ENCODE measurements around the gene B3GNT9. TPM values are rescaled to one million over a fixed set of nuclear protein-coding genes. Genes with fewer than 3 reads are reported as not detected.

Gene B3GNT9
- total RNA-seq, 1 experiment from 2014 or later = 11.5 TPM

DNA sequence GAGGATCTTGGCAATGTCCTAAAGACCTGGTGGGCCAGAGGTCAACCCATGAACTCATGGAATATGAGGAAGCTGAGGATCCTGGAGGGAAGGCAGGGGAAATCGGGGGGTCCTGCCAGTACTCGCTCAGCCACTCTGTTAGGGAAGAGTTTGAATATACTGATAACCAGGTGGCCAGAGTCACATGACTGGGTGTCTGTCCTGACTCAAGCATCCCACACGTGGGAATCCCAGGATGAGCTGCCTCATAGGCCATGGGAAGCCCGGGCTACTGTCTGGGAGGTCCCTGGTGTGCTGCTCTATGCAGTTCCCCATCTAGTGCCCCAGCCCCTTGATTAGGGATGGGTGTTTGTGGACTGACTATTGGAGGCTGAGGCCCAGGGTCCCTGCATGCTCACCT lies 37.5 kb upstream of the B3GNT9 start:
- DNase-seq (ENCODE audit: low read depth, low spot score) (no peak), ATAC-seq (no peak)
- in situ Hi-C loops (cut with HindIII; ENCODE audit: low pct_unique_long_range_greater_than_20kb, low sequenced_read_pairs) = no loop called here
- peaks cover 7% of the 10 kb centered on the region for H3K4me1 ChIP-seq (ENCODE audit: control insufficient read depth, insufficient read depth, low read length)
- ChIA-PET POLR2A (no interaction called here), CTCF (interaction anchor here (0.5 kb wide), 1 partner anchor 167 kb away, joined by 4 read pairs; no protein-coding TSS in a partner anchor)
- H3K36me3 ChIP-seq (ENCODE audit: control insufficient read depth, insufficient read depth, low read length) = peaks cover 12% of the 10 kb centered on the region; the same call in 1 of the 2 replicates
- no peak overlapping the region for H3K27ac ChIP-seq (ENCODE audit: low read length)
- no peaks in the 10 kb centered on the region for H3K27me3 ChIP-seq (ENCODE audit: control insufficient read depth, insufficient read depth, low read length)
- H3K4me3 ChIP-seq (ENCODE audit: low read depth in 2 of 2, low read length in 2 of 2) = no peak overlapping the region
- intact Hi-C loops (cut with micrococcal nuclease; ENCODE audit: unreplicated experiment) = loop anchor here (10.0 kb wide), 1 partner anchor 234 kb away; no protein-coding TSS in a partner anchor
- BruUV-seq (replicated peaks) = no TSS peak
- H3K9me3 ChIP-seq (ENCODE audit: control insufficient read depth, insufficient read depth, low read depth, low read length) = no peaks in the 10 kb centered on the region
- no peak for TF ChIP-seq POLR2AphosphoS5 (IDR thresholded peaks at IDR 0.05; ENCODE audit: low read depth, low read length)
- TF ChIP-seq, protein P1, sequence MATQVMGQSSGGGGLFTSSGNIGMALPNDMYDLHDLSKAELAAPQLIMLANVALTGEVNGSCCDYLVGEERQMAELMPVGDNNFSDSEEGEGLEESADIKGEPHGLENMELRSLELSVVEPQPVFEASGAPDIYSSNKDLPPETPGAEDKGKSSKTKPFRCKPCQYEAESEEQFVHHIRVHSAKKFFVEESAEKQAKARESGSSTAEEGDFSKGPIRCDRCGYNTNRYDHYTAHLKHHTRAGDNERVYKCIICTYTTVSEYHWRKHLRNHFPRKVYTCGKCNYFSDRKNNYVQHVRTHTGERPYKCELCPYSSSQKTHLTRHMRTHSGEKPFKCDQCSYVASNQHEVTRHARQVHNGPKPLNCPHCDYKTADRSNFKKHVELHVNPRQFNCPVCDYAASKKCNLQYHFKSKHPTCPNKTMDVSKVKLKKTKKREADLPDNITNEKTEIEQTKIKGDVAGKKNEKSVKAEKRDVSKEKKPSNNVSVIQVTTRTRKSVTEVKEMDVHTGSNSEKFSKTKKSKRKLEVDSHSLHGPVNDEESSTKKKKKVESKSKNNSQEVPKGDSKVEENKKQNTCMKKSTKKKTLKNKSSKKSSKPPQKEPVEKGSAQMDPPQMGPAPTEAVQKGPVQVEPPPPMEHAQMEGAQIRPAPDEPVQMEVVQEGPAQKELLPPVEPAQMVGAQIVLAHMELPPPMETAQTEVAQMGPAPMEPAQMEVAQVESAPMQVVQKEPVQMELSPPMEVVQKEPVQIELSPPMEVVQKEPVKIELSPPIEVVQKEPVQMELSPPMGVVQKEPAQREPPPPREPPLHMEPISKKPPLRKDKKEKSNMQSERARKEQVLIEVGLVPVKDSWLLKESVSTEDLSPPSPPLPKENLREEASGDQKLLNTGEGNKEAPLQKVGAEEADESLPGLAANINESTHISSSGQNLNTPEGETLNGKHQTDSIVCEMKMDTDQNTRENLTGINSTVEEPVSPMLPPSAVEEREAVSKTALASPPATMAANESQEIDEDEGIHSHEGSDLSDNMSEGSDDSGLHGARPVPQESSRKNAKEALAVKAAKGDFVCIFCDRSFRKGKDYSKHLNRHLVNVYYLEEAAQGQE (IDR thresholded peaks at IDR 0.05; ENCODE audit: insufficient read depth in 1 of 2, low read depth in 2 of 2, low read length in 1 of 2) = no peak
- TF ChIP-seq SIN3A (IDR thresholded peaks at IDR 0.05; ENCODE audit: borderline replicate concordance, insufficient read depth, low read depth, low read length) = no peak
- TF ChIP-seq TCF7L2 (IDR thresholded peaks at IDR 0.05; ENCODE audit: low read depth, low read length) = no peak
- TF ChIP-seq, protein P2, sequence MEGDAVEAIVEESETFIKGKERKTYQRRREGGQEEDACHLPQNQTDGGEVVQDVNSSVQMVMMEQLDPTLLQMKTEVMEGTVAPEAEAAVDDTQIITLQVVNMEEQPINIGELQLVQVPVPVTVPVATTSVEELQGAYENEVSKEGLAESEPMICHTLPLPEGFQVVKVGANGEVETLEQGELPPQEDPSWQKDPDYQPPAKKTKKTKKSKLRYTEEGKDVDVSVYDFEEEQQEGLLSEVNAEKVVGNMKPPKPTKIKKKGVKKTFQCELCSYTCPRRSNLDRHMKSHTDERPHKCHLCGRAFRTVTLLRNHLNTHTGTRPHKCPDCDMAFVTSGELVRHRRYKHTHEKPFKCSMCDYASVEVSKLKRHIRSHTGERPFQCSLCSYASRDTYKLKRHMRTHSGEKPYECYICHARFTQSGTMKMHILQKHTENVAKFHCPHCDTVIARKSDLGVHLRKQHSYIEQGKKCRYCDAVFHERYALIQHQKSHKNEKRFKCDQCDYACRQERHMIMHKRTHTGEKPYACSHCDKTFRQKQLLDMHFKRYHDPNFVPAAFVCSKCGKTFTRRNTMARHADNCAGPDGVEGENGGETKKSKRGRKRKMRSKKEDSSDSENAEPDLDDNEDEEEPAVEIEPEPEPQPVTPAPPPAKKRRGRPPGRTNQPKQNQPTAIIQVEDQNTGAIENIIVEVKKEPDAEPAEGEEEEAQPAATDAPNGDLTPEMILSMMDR (IDR thresholded peaks at IDR 0.05) = no peak

DNA sequence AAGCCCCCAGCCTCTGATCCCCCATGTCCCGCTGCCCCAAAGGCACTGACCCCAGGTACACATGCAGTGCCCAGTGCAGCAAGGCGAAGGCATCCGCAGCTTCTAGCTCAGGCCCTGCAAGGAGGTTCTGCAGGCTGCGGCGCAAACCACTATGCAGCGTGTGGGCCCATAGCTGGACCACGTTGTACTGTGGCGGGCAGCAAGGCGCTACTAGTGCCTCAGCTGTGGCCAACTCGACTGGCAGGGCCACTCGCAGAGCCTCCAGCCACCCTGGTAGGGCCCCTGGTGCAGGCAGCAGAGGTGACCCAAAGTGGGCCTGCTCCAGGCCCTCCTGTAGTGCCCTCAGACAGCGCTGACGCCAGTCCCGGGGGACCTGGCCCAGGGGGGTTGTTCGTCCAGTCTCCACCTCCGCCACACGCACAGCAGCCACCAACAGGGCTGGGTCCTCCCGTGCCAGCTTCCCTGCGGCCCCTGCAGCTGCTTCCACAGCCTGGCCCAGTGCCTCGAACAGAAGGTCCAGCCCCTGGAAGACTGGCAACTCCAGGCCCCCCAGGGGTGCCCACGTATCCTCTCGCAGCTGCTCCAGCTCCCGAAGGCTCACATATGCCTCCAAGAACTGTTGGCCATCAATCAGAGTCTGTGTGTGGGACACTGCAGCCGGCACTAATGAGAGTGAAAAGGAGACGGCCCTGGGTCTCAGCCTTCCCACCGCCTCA lies 36.5 kb upstream of the B3GNT9 start:
- peaks cover 6% of the 10 kb centered on the region; the same call in 1 of the 2 replicates for H3K36me3 ChIP-seq (ENCODE audit: control insufficient read depth, insufficient read depth, low read length)
- intact Hi-C loops (cut with micrococcal nuclease; ENCODE audit: unreplicated experiment) (loop anchor here (10.0 kb wide), 1 partner anchor 233 kb away; no protein-coding TSS in a partner anchor), in situ Hi-C loops (cut with HindIII; ENCODE audit: low pct_unique_long_range_greater_than_20kb, low sequenced_read_pairs) (no loop called here)
- DNase-seq (ENCODE audit: low read depth, low spot score) (no peak), ATAC-seq (no peak)
- no peak overlapping the region for H3K4me3 ChIP-seq (ENCODE audit: low read depth in 2 of 2, low read length in 2 of 2)
- H3K4me1 ChIP-seq (ENCODE audit: control insufficient read depth, insufficient read depth, low read length) = peaks cover 11% of the 10 kb centered on the region
- H3K27me3 ChIP-seq (ENCODE audit: control insufficient read depth, insufficient read depth, low read length) = no peaks in the 10 kb centered on the region
- TF ChIP-seq, protein P2 (IDR thresholded peaks at IDR 0.05) = no peak
- no peak for TF ChIP-seq POLR2AphosphoS5 (IDR thresholded peaks at IDR 0.05; ENCODE audit: low read depth, low read length)
- no peak for TF ChIP-seq TCF7L2 (IDR thresholded peaks at IDR 0.05; ENCODE audit: low read depth, low read length)
- TF ChIP-seq, protein P1 (IDR thresholded peaks at IDR 0.05; ENCODE audit: insufficient read depth in 1 of 2, low read depth in 2 of 2, low read length in 1 of 2) = no peak
- no peak for TF ChIP-seq SIN3A (IDR thresholded peaks at IDR 0.05; ENCODE audit: borderline replicate concordance, insufficient read depth, low read depth, low read length)
- H3K27ac ChIP-seq (ENCODE audit: low read length) = no peak overlapping the region
- no TSS peak for BruUV-seq (replicated peaks)
- ChIA-PET CTCF (no interaction called here), POLR2A (no interaction called here)
- no peaks in the 10 kb centered on the region for H3K9me3 ChIP-seq (ENCODE audit: control insufficient read depth, insufficient read depth, low read depth, low read length)

Data from Panc1 (cell line).